ENCODE data around the gene SSH2. TPM values are rescaled to one million over a fixed set of nuclear protein-coding genes. Genes with fewer than 3 reads are reported as not detected.

The SSH2 gene
- total RNA-seq, 6 donors from 2014 or later = 55.4 to 82.9 (median 67.8) TPM

- H3K4me1 ChIP-seq = peaks cover 7 to 11% (median 10%) of the 10 kb centered on the region in 4 donors
- H3K4me3 ChIP-seq = no peak overlapping the region
- TF ChIP-seq POLR2AphosphoS5 (IDR thresholded peaks at IDR 0.05) (no peak), POLR2A (IDR thresholded peaks at IDR 0.05) (no peak), CTCF (IDR thresholded peaks at IDR 0.05) (no peak), EP300 (IDR thresholded peaks at IDR 0.05) (no peak)
- peaks cover 1 to 71% (median 22%) of the 10 kb centered on the region in 4 donors for H3K36me3 ChIP-seq
- WGBS, 2 donors = 75 to 83% methylated on average over 4 of the region's 4 CpGs
- H3K27ac ChIP-seq = peak overlapping the region in 2 of 4 donors; percentile 40 to 56
- H3K9me3 ChIP-seq = no peaks in the 10 kb centered on the region
- H3K27me3 ChIP-seq = no peaks in the 10 kb centered on the region
- DNase-seq (no peak), ATAC-seq (ENCODE audit: low FRiP score in 2 of 2) (no peak)
These were observed 279.6 kb downstream of the SSH2 start for GRCh38 chr17:29650396-29650795.

- DNase-seq (no peak), ATAC-seq (ENCODE audit: low FRiP score in 2 of 2) (no peak)
- Histone ChIP-seq H3K36me3 (peaks cover 0 to 63% (median 18%) of the 10 kb centered on the region in 4 donors), H3K4me1 (peaks cover 15 to 21% (median 20%) of the 10 kb centered on the region in 4 donors), H3K9me3 (no peaks in the 10 kb centered on the region), H3K27ac (peak overlapping the region in 2 of 4 donors; percentile 28 to 56), H3K27me3 (no peaks in the 10 kb centered on the region), H3K4me3 (no peak overlapping the region)
- no peak for TF ChIP-seq POLR2A (IDR thresholded peaks at IDR 0.05)
- no peak for TF ChIP-seq EP300 (IDR thresholded peaks at IDR 0.05)
- no peak for TF ChIP-seq CTCF (IDR thresholded peaks at IDR 0.05)
- no peak for TF ChIP-seq POLR2AphosphoS5 (IDR thresholded peaks at IDR 0.05)
- WGBS, 2 donors = 93 to 95% methylated on average over 5 of the region's 5 CpGs
These were observed 280.7 kb downstream of the SSH2 start for GRCh38 chr17:29649359-29649758.

GRCh38 chr17:29648005-29648404 is 282.0 kb downstream of the SSH2 start:
- 91 to 95% methylated on average over 5 of the region's 5 CpGs for WGBS, 2 donors
- H3K4me3 ChIP-seq = no peak overlapping the region
- peaks cover 29 to 35% (median 34%) of the 10 kb centered on the region in 4 donors for H3K4me1 ChIP-seq
- H3K27ac ChIP-seq = peak overlapping the region in 2 of 4 donors; percentile 32 to 86
- H3K9me3 ChIP-seq = no peaks in the 10 kb centered on the region
- no peaks in the 10 kb centered on the region for H3K27me3 ChIP-seq
- H3K36me3 ChIP-seq = peaks cover 0 to 59% (median 18%) of the 10 kb centered on the region in 4 donors
- DNase-seq (no peak), ATAC-seq (ENCODE audit: low FRiP score in 2 of 2) (no peak)
- TF ChIP-seq POLR2AphosphoS5 (IDR thresholded peaks at IDR 0.05) (no peak), POLR2A (IDR thresholded peaks at IDR 0.05) (no peak), EP300 (IDR thresholded peaks at IDR 0.05) (no peak), CTCF (IDR thresholded peaks at IDR 0.05) (no peak)

GRCh38 chr17:29645515-29646051 is 284.4 kb downstream of the SSH2 start:
- DNase-seq = peak in 1 of 2 donors; percentile 64
- TF ChIP-seq POLR2A (IDR thresholded peaks at IDR 0.05) (no peak), EP300 (IDR thresholded peaks at IDR 0.05) (peak in 2 of 4 donors; percentile 85 to 86), POLR2AphosphoS5 (IDR thresholded peaks at IDR 0.05) (peak; percentile 52 to 75), CTCF (IDR thresholded peaks at IDR 0.05) (no peak)
- 33 to 40% methylated on average over 5 of the region's 5 CpGs for WGBS, 2 donors

GRCh38 chr17:29643817-29644160 is 286.2 kb downstream of the SSH2 start:
- peak overlapping the region; percentile 57 to 86 (median 79) for H3K27ac ChIP-seq
- 75 to 82% methylated on average over 1 of the region's 1 CpG for WGBS, 2 donors

More at GRCh38 chr17:29645515-29646051, 284.4 kb downstream of the SSH2 start:
- Histone ChIP-seq H3K27me3 (no peaks in the 10 kb centered on the region), H3K27ac (peak overlapping the region; percentile 59 to 86 (median 79)), H3K4me3 (no peak overlapping the region), H3K36me3 (peaks cover 0 to 48% (median 15%) of the 10 kb centered on the region in 4 donors), H3K4me1 (peaks cover 49 to 59% (median 57%) of the 10 kb centered on the region in 4 donors), H3K9me3 (no peaks in the 10 kb centered on the region)
- ATAC-seq (ENCODE audit: low FRiP score in 2 of 2) = peak; percentile 83 to 90

More at GRCh38 chr17:29643817-29644160, 286.2 kb downstream of the SSH2 start:
- Histone ChIP-seq H3K27me3 (no peaks in the 10 kb centered on the region), H3K9me3 (no peaks in the 10 kb centered on the region), H3K36me3 (peaks cover 0 to 32% (median 11%) of the 10 kb centered on the region in 4 donors), H3K4me3 (no peak overlapping the region), H3K4me1 (peaks cover 65 to 76% (median 73%) of the 10 kb centered on the region in 4 donors)
- no peak for ATAC-seq (ENCODE audit: low FRiP score in 2 of 2)
- no peak for DNase-seq
- TF ChIP-seq CTCF (IDR thresholded peaks at IDR 0.05) (no peak), EP300 (IDR thresholded peaks at IDR 0.05) (no peak), POLR2AphosphoS5 (IDR thresholded peaks at IDR 0.05) (no peak), POLR2A (IDR thresholded peaks at IDR 0.05) (no peak)
